GM12891 (cell line): Measurements from ENCODE around the gene CAPZA2.

ENCODE experiments used
- PAX5 ChIP-seq: IDR thresholded peaks from 2 replicates; pipeline ENCODE4 v1.6.1; 2011; ENCODE audit warnings: low read length, moderate library complexity, mild to moderate bottlenecking; ENCODE audit not compliant: insufficient read depth, severe bottlenecking
- POLR2A ChIP-seq: IDR thresholded peaks from 2 replicates; pipeline ENCODE4 v1.6.1; 2011; ENCODE audit warnings: low read depth, low read length, control low read depth
- POLR2AphosphoS5 ChIP-seq: IDR thresholded peaks from 2 replicates; pipeline ENCODE4 v1.6.1; 2011; ENCODE audit warnings: low read depth, low read length, control low read depth
- POU2F2 ChIP-seq: IDR thresholded peaks from 2 replicates; pipeline ENCODE4 v1.6.1; 2011; ENCODE audit warnings: low read depth, mild to moderate bottlenecking, control low read depth, low read length, moderate library complexity
- SPI1 ChIP-seq: IDR thresholded peaks from 2 replicates; pipeline ENCODE4 v1.6.1; 2011; ENCODE audit warnings: low read depth, low read length, control low read depth
- TAF1 ChIP-seq: IDR thresholded peaks from 2 replicates; pipeline ENCODE4 v1.6.1; 2011; ENCODE audit warnings: low read depth, low read length, control low read depth

GRCh38 chr7:116932566-116932965 is 70.2 kb downstream of the CAPZA2 start:
- TF ChIP-seq POLR2A (no peak), POLR2AphosphoS5 (no peak), SPI1 (no peak), TAF1 (no peak), PAX5 (no peak), POU2F2 (no peak)
